T-helper 2 cell treated with Interferon-gamma antibody and Interleukin-4, amounts not matched to agents 5 μg/mL and 100 μg/mL, for 36 hours (primary cell): ENCODE measurements around the gene THAP8.
"Not testable (repeated sequence)": the region's sequence is repeated elsewhere in the genome, so short reads cannot be mapped to it uniquely, and the experiment has no call there.

Experiments
- DNase-seq: peaks from one replicate; pipeline ENCODE4 v3.0.0; 2021; ENCODE audit warnings: low spot score
- H3K27ac Mint-ChIP-seq: one replicate; pipeline ENCODE4 v1.8.0; 2021; ENCODE audit warnings: mild to moderate bottlenecking, mixed read lengths
- H3K27me3 Mint-ChIP-seq: one replicate; pipeline ENCODE4 v1.8.0; 2021; ENCODE audit warnings: low read depth, mixed read lengths
- H3K36me3 Mint-ChIP-seq: one replicate; pipeline ENCODE4 v1.8.0; 2021; ENCODE audit warnings: low read depth, mixed read lengths
- H3K4me1 Mint-ChIP-seq: one replicate; pipeline ENCODE4 v1.8.0; 2021; ENCODE audit warnings: low read depth, mixed read lengths
- H3K4me3 Mint-ChIP-seq: one replicate; pipeline ENCODE4 v1.8.0; 2022; ENCODE audit warnings: mild to moderate bottlenecking, moderate library complexity, mixed read lengths
- H3K9me3 Mint-ChIP-seq: one replicate; pipeline ENCODE4 v1.8.0; 2021; ENCODE audit warnings: mixed read lengths

Gene THAP8

GRCh38 chr19:36082916-36083315, 28.8 kb upstream of the THAP8 start:
- Mint-ChIP-seq H3K27ac (no peak overlapping the region), H3K27me3 (no peaks in the 10 kb centered on the region)
- DNase-seq = no peak

DNA sequence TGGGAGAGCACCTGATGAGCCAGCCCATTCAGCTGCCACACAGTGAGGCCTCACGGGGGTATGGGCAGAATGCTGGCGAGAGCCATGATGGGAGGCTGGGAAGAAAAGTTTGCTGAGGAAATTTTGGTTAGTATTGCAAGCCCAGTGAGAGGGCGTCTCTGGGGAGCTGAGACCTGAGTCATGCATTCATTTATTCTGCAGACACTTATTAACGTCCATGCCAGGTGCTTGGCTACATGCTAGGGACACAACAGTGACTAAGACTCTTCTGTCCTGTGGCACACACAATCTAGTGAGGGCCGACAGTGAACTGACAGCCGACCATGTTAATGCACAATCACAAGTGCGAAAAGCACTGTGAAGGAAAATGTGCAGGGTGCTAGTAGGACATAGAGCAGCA, 27.8 kb upstream of the THAP8 start:
- H3K36me3 Mint-ChIP-seq = peaks cover 55% of the 10 kb centered on the region
- H3K27me3 Mint-ChIP-seq = no peaks in the 10 kb centered on the region
- H3K4me1 Mint-ChIP-seq = peaks cover 2% of the 10 kb centered on the region
- H3K9me3 Mint-ChIP-seq = no peaks in the 10 kb centered on the region
- no peak overlapping the region for H3K4me3 Mint-ChIP-seq
- H3K27ac Mint-ChIP-seq = no peak overlapping the region
- DNase-seq = no peak

More at GRCh38 chr19:36082916-36083315, 28.8 kb upstream of the THAP8 start:
- Mint-ChIP-seq H3K9me3 (no peaks in the 10 kb centered on the region), H3K4me1 (peaks cover 2% of the 10 kb centered on the region), H3K4me3 (no peak overlapping the region), H3K36me3 (peaks cover 50% of the 10 kb centered on the region)

- Mint-ChIP-seq H3K9me3 (no peaks in the 10 kb centered on the region), H3K36me3 (peaks cover 53% of the 10 kb centered on the region), H3K4me3 (no peak overlapping the region), H3K4me1 (peaks cover 2% of the 10 kb centered on the region), H3K27ac (no peak overlapping the region), H3K27me3 (no peaks in the 10 kb centered on the region)
- DNase-seq = no peak
Measured at GRCh38 chr19:36081385-36081784, 27.3 kb upstream of the THAP8 start.

DNA sequence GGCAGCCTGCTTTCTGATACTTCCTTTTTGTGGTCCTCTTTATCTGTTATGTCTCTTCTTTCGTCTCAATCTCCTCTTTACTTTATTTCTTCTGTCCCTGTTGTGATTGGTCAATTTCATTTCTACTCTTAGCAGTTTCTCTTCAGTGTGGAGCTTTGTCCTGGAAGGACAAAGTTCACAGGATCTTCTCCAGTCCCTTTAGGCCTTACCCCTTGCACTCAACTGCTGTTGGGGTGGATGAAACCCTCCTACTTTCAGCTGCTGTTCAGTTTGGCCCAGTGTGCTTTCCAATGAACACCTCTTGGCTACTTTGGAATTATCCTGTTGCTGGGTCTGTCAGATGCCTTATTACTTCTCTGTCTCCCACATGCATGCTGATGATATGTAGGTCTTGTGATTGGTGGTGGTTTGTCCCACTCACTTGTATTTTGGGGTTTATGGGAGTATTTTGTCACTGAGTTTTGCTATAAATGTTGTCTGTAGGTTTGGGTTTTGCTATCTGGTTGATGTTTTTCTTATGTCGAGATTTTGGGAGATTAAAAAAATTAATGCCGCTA, 25.4 kb upstream of the THAP8 start:
- Mint-ChIP-seq H3K9me3 (no peaks in the 10 kb centered on the region), H3K4me3 (no peak overlapping the region), H3K4me1 (peaks cover 2% of the 10 kb centered on the region), H3K27me3 (no peaks in the 10 kb centered on the region), H3K27ac (no peak overlapping the region), H3K36me3 (peaks cover 50% of the 10 kb centered on the region)
- DNase-seq = no peak

- Mint-ChIP-seq H3K4me3 (no peak overlapping the region), H3K4me1 (no peaks in the 10 kb centered on the region), H3K27ac (no peak overlapping the region), H3K36me3 (peaks cover 50% of the 10 kb centered on the region), H3K27me3 (no peaks in the 10 kb centered on the region), H3K9me3 (no peaks in the 10 kb centered on the region)
- DNase-seq = no peak
Measured at GRCh38 chr19:36073121-36073876, 19.2 kb upstream of the THAP8 start.

- no peak for DNase-seq
- no peak overlapping the region for H3K4me3 Mint-ChIP-seq
- H3K9me3 Mint-ChIP-seq = no peaks in the 10 kb centered on the region
- H3K27me3 Mint-ChIP-seq = no peaks in the 10 kb centered on the region
- H3K4me1 Mint-ChIP-seq = no peaks in the 10 kb centered on the region
- H3K36me3 Mint-ChIP-seq = peaks cover 56% of the 10 kb centered on the region
- no peak overlapping the region for H3K27ac Mint-ChIP-seq
Measured at GRCh38 chr19:36072081-36072480, 18.0 kb upstream of the THAP8 start.

GRCh38 chr19:36068810-36069499, 14.9 kb upstream of the THAP8 start:
- peaks cover 55% of the 10 kb centered on the region for H3K36me3 Mint-ChIP-seq
- H3K9me3 Mint-ChIP-seq, H3K27me3 Mint-ChIP-seq, DNase-seq, H3K4me1 Mint-ChIP-seq, H3K4me3 Mint-ChIP-seq, H3K27ac Mint-ChIP-seq: not testable (repeated sequence)

GRCh38 chr19:36067681-36068080, 13.6 kb upstream of the THAP8 start:
- Mint-ChIP-seq H3K36me3 (peaks cover 48% of the 10 kb centered on the region), H3K27ac (no peak overlapping the region), H3K27me3 (no peaks in the 10 kb centered on the region), H3K4me1 (no peaks in the 10 kb centered on the region), H3K4me3 (no peak overlapping the region), H3K9me3 (no peaks in the 10 kb centered on the region)
- DNase-seq = no peak

GRCh38 chr19:36064826-36065225, 10.7 kb upstream of the THAP8 start:
- no peak overlapping the region for H3K27ac Mint-ChIP-seq
- H3K9me3 Mint-ChIP-seq = no peaks in the 10 kb centered on the region
- peaks cover 37% of the 10 kb centered on the region for H3K36me3 Mint-ChIP-seq
- no peak for DNase-seq
- H3K4me1 Mint-ChIP-seq = no peaks in the 10 kb centered on the region
- no peak overlapping the region for H3K4me3 Mint-ChIP-seq
- no peaks in the 10 kb centered on the region for H3K27me3 Mint-ChIP-seq

DNA sequence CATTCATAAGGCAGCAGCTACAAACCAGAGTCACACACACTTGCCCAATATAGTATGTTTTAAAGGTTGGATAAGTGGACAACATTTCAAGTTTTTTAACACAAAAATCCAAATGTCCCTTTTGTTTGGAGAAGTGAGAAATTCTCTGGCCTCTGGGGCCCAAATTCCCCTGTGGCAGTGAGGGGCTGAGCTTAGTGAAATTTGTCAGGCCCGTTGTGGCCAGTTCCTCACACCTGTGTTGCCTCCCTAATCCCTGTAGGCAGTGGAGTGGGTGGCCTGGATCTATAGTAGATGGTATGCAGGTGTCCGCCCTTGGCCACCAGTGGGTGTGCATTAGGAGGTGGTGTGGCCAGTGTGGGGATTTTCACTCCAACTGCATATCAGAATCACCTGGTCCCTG, 7.3 kb upstream of the THAP8 start:
- Mint-ChIP-seq H3K27ac (no peak overlapping the region), H3K36me3 (peaks cover 31% of the 10 kb centered on the region), H3K4me3 (no peak overlapping the region), H3K9me3 (no peaks in the 10 kb centered on the region), H3K4me1 (peaks cover 13% of the 10 kb centered on the region), H3K27me3 (no peaks in the 10 kb centered on the region)
- no peak for DNase-seq

- Mint-ChIP-seq H3K4me1 (peaks cover 19% of the 10 kb centered on the region), H3K4me3 (no peak overlapping the region), H3K27ac (no peak overlapping the region), H3K27me3 (no peaks in the 10 kb centered on the region), H3K36me3 (peaks cover 33% of the 10 kb centered on the region), H3K9me3 (no peaks in the 10 kb centered on the region)
- DNase-seq = no peak
Measured at GRCh38 chr19:36060430-36060829, 6.3 kb upstream of the THAP8 start.

DNA sequence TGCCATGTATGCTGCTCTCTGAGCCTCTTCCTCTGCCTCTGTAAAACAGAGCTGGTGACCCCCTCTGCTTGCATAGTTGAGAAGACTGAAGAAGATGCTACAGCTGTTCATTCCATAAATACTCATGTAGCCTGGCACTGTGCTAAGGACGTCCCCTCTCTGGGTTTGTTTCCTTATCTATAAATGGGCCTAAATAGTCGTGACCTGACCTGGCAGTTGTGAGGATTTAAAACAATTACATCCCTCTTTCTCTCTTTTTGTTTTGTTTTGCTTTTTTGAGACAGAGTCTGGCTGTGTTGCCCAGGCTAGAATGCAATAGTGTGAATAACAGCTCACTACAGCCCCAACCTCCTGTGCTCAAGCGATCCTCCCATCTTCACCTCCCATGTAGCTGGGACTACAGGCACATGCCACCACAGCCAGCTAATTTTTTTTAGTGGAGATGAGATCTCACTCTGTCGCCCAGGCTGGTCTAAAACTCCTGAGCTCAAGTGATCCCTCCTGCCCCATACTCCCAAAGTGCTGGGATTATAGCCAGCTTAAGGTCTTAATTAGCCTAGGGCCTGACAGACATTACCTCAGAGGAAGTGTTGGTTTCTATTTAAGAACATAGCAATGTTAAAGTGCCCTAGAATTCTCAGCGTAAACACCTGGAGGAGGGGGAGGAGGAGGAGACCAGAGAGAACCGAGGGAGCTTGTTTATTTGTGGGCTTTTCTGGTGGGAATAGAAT, 5.3 kb upstream of the THAP8 start:
- no peaks in the 10 kb centered on the region for H3K27me3 Mint-ChIP-seq
- no peaks in the 10 kb centered on the region for H3K9me3 Mint-ChIP-seq
- H3K4me1 Mint-ChIP-seq = peaks cover 20% of the 10 kb centered on the region
- DNase-seq = no peak
- no peak overlapping the region for H3K4me3 Mint-ChIP-seq
- peaks cover 26% of the 10 kb centered on the region for H3K36me3 Mint-ChIP-seq
- no peak overlapping the region for H3K27ac Mint-ChIP-seq

DNA sequence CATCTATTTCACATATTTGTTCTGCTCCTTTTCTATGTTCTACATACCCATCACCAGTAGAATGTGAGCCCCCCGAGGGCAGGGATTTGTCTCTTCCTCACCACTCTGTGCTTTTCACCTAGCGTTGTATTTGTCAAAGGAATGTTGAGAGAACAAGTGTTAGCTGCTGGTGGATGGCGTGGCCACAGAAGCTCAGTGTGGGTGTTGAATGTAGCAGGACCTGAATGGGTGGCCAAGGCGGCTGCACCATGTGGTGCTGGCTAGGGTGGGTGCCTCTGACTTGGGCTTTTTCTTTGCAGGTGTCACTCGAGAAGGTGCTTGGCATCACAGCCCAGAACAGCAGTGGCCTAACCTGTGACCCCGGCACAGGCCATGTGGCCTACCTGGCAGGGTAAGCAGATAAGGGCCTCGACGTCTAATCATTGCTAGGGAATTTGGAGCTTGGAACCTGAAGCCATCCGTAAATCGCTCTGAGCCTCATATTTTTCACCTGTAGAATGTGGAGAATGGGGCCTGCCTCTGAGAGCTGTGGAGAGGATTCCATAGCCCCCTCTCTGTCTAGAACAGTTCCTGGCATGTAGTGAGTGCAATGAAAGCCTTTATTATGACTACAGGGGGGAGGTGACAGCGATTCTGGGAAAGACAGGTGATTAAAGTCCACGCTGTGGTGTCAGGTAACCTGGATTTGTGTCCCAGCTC, 4.5 kb upstream of the THAP8 start:
- H3K36me3 Mint-ChIP-seq = peaks cover 24% of the 10 kb centered on the region

More for the DNA sequence above, 4.5 kb upstream of the THAP8 start:
- no peak for DNase-seq
- Mint-ChIP-seq H3K9me3 (no peaks in the 10 kb centered on the region), H3K4me3 (no peak overlapping the region), H3K27me3 (no peaks in the 10 kb centered on the region), H3K27ac (no peak overlapping the region), H3K4me1 (peaks cover 20% of the 10 kb centered on the region)
